Neural cell (in vitro differentiated cells): ENCODE data around the gene CRLF1.

Experiments used
- CTCF ChIP-seq: fragments of 450-650 bp; IDR thresholded peaks from 2 replicates; pipeline ENCODE4 v1.5.1; 2014; ENCODE audit warnings: antibody characterized with exemption, mild to moderate bottlenecking, moderate library complexity; ENCODE audit not compliant: poor library complexity, severe bottlenecking
- EP300 ChIP-seq: fragments of 450-650 bp; conservative IDR thresholded peaks from 2 replicates; pipeline ENCODE4 v1.6.1; 2014; ENCODE audit warnings: antibody characterized with exemption, mild to moderate bottlenecking, moderate library complexity; ENCODE audit not compliant: poor library complexity, severe bottlenecking
- EZH2 ChIP-seq: fragments of 200-600, 300-800 bp; shearing (Covaris generic), sonication (generic); IDR thresholded peaks from 2 replicates; pipeline ENCODE4 v1.6.1; 2014; ENCODE audit warnings: antibody characterized with exemption, low read length, borderline replicate concordance, mild to moderate bottlenecking; ENCODE audit not compliant: insufficient read depth, poor library complexity, severe bottlenecking
- MXI1 ChIP-seq: fragments of 450-650 bp; conservative IDR thresholded peaks from 2 replicates; pipeline ENCODE4 v1.6.1; 2014; ENCODE audit warnings: antibody characterized with exemption, mild to moderate bottlenecking; ENCODE audit not compliant: poor library complexity, severe bottlenecking
- SMC3 ChIP-seq: fragments of 450-650 bp; conservative IDR thresholded peaks from 2 replicates; pipeline ENCODE4 v1.6.1; 2014; ENCODE audit warnings: antibody characterized with exemption, mild to moderate bottlenecking, moderate library complexity; ENCODE audit not compliant: poor library complexity

GRCh38 chr19:18590273-18591272 lies 16.0 kb downstream of the CRLF1 start:
- TF ChIP-seq EZH2 (no peak), CTCF (peak; percentile 91), EP300 (no peak), MXI1 (peak; percentile 46), SMC3 (peak; percentile 87)
